ENCODE data around the gene PANK2. TPM values are rescaled to one million over a fixed set of nuclear protein-coding genes. Genes with fewer than 3 reads are reported as not detected.

Gene PANK2
- total and polyA plus RNA-seq, 10 of the 15 experiments (the other 5 are each of a cell fraction or from before 2014, with no cell fraction given) = 13.2 to 43.4 (median 33.3) TPM

DNA sequence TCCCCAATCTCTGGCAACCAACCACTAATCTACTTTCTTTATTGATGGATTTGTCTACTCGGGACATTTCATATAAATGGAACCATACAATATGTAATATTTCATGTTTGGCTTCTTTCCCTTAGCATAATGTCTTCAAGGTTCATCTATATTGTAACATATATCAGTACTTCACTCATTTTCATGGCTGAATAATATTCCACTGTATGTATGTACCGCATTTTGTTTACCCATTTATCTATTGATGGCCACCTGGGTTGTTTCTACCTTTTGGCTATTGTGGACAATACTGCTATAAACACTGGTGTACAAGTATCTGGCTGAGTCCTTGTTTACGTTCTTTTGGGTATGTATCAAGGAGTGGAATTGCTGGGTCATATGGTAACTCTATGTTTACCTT, 48.4 kb downstream of the PANK2 start:
- no TSS peak for BruUV-seq (replicated peaks)
- Histone ChIP-seq H3K9me3 (replicated peaks; ENCODE audit: control insufficient read depth, insufficient read depth, low read length) (no peaks in the 10 kb centered on the region; the same call in 2 of the 3 replicates), H3K4me3 (no peak overlapping the region), H3K4me1 (ENCODE audit: control insufficient read depth, insufficient read depth, low read length) (peaks cover 9% of the 10 kb centered on the region), H4K20me1 (ENCODE audit: control insufficient read depth, insufficient read depth) (no peaks in the 10 kb centered on the region), H3K27ac (ENCODE audit: control insufficient read depth, insufficient read depth) (no peak overlapping the region), H3K36me3 (ENCODE audit: control insufficient read depth in 2 of 2, insufficient read depth in 2 of 2, low read length in 1 of 2) (no peaks in the 10 kb centered on the region), H3K27me3 (replicated peaks in 1 of 2; ENCODE audit: control insufficient read depth in 2 of 2, insufficient read depth in 2 of 2, low read length in 1 of 2) (no peaks in the 10 kb centered on the region), H2AFZ (ENCODE audit: control insufficient read depth, low read depth, low read length) (no peak overlapping the region), H3K79me2 (ENCODE audit: control insufficient read depth, insufficient read depth, low read length) (no peaks in the 10 kb centered on the region), H3K4me2 (ENCODE audit: control insufficient read depth, insufficient read depth) (no peak overlapping the region), H3K9ac (ENCODE audit: control insufficient read depth, insufficient read depth, low read length) (no peak overlapping the region)
- in situ Hi-C loops (cut with MboI) = no loop called here
- no peak for DNase-seq (ENCODE audit: low read depth, low spot score)
- ATAC-seq = no peak
- 90% methylated on average over 3 of the region's 3 CpGs for WGBS (ENCODE audit: insufficient coverage, insufficient replicate concordance, low lambda C conversion rate, missing lambda C conversion rate)
- POLR2A ChIA-PET = no interaction called here
- CTCF ChIA-PET = no interaction called here
- SMC1A ChIA-PET (ENCODE audit: uncharacterized antibody, unreplicated experiment) = no interaction called here
- no peak for FAIRE-seq
- RAD21 ChIA-PET (ENCODE audit: unreplicated experiment) = no interaction called here
- intact Hi-C loops (cut with micrococcal nuclease; ENCODE audit: unreplicated experiment) = no loop called here
- TF ChIP-seq, protein P1, sequence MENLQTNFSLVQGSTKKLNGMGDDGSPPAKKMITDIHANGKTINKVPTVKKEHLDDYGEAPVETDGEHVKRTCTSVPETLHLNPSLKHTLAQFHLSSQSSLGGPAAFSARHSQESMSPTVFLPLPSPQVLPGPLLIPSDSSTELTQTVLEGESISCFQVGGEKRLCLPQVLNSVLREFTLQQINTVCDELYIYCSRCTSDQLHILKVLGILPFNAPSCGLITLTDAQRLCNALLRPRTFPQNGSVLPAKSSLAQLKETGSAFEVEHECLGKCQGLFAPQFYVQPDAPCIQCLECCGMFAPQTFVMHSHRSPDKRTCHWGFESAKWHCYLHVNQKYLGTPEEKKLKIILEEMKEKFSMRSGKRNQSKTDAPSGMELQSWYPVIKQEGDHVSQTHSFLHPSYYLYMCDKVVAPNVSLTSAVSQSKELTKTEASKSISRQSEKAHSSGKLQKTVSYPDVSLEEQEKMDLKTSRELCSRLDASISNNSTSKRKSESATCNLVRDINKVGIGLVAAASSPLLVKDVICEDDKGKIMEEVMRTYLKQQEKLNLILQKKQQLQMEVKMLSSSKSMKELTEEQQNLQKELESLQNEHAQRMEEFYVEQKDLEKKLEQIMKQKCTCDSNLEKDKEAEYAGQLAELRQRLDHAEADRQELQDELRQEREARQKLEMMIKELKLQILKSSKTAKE (IDR thresholded peaks at IDR 0.05; ENCODE audit: low read depth, poor library complexity, severe bottlenecking) = no peak
- TF ChIP-seq TCF3 (IDR thresholded peaks at IDR 0.05; ENCODE audit: borderline replicate concordance, insufficient read depth, low read depth, low read length) (no peak), RB1 (IDR thresholded peaks at IDR 0.05; ENCODE audit: borderline replicate concordance) (no peak), YBX1 (IDR thresholded peaks at IDR 0.05) (no peak), NRF1 (conservative IDR thresholded peaks at IDR 0.05; ENCODE audit: low read depth, low read length) (no peak), NR2C2 (IDR thresholded peaks at IDR 0.05; ENCODE audit: borderline replicate concordance, control insufficient read depth, insufficient read length, low read depth) (no peak), JUNB (IDR thresholded peaks at IDR 0.05) (no peak), TCF7 (IDR thresholded peaks at IDR 0.05; ENCODE audit: borderline replicate concordance) (no peak)
- TF ChIP-seq, protein P2, sequence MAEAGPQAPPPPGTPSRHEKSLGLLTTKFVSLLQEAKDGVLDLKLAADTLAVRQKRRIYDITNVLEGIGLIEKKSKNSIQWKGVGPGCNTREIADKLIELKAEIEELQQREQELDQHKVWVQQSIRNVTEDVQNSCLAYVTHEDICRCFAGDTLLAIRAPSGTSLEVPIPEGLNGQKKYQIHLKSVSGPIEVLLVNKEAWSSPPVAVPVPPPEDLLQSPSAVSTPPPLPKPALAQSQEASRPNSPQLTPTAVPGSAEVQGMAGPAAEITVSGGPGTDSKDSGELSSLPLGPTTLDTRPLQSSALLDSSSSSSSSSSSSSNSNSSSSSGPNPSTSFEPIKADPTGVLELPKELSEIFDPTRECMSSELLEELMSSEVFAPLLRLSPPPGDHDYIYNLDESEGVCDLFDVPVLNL (IDR thresholded peaks at IDR 0.05; ENCODE audit: low read depth, low read length) = no peak
- TF ChIP-seq, protein P3, sequence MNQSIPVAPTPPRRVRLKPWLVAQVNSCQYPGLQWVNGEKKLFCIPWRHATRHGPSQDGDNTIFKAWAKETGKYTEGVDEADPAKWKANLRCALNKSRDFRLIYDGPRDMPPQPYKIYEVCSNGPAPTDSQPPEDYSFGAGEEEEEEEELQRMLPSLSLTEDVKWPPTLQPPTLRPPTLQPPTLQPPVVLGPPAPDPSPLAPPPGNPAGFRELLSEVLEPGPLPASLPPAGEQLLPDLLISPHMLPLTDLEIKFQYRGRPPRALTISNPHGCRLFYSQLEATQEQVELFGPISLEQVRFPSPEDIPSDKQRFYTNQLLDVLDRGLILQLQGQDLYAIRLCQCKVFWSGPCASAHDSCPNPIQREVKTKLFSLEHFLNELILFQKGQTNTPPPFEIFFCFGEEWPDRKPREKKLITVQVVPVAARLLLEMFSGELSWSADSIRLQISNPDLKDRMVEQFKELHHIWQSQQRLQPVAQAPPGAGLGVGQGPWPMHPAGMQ (IDR thresholded peaks at IDR 0.05; ENCODE audit: borderline replicate concordance) = no peak
- TF ChIP-seq, protein P4, sequence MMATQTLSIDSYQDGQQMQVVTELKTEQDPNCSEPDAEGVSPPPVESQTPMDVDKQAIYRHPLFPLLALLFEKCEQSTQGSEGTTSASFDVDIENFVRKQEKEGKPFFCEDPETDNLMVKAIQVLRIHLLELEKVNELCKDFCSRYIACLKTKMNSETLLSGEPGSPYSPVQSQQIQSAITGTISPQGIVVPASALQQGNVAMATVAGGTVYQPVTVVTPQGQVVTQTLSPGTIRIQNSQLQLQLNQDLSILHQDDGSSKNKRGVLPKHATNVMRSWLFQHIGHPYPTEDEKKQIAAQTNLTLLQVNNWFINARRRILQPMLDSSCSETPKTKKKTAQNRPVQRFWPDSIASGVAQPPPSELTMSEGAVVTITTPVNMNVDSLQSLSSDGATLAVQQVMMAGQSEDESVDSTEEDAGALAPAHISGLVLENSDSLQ (IDR thresholded peaks at IDR 0.05) = no peak

Measured in GM12878 (cell line).